Measurements from ENCODE around the gene CYSRT1. TPM values are rescaled to one million over a fixed set of nuclear protein-coding genes. Genes with fewer than 3 reads are reported as not detected.

Gene CYSRT1
- total and polyA plus RNA-seq, 7 experiments from 2014 or later, result 0.45 to 0.63 (median 0.49) TPM; not detected in 3

GRCh38 chr9:137251194-137251461 lies 26.2 kb downstream of the CYSRT1 start, which contains the start of gene STPG3:
Gene STPG3, plus strand, starts transcription at chr9:137251286. Its CDS starts 1 bp downstream, at chr9:137251287.
- H3K9me3 ChIP-seq (ENCODE audit: control insufficient read depth in 2 of 3, low read length in 3 of 3), result no peaks in the 10 kb centered on the region
- H3K27me3 ChIP-seq (ENCODE audit: control insufficient read depth in 2 of 2, insufficient read depth in 2 of 2, low read length in 2 of 2), result no peaks in the 10 kb centered on the region
- Mint-ChIP-seq H3K36me3 (no peaks in the 10 kb centered on the region), H3K27ac (peak within 1 kb of the TSS in 1 of 9 donors; percentile 3), H3K4me1 (peaks cover 0 to 11% (median 7%) of the 10 kb centered on the region in 7 donors), H3K4me3 (peak within 1 kb of the TSS in 1 of 10 donors; percentile 79), H3K9me3 (peaks cover 0 to 1% (median 0%) of the 10 kb centered on the region in 11 donors), H3K27me3 (no peaks in the 10 kb centered on the region)
- no peak within 1 kb of the TSS for H3K4me3 ChIP-seq (ENCODE audit: low read length)
- intact Hi-C loops (cut with micrococcal nuclease), result no loop called here
- ChIA-PET CTCF (no interaction called here), POLR2A (interaction anchor here (9.5 kb wide), 1 partner anchor 10 kb away, joined by 168 read pairs; the partner anchor contains the start of gene TUBB4B)
- ATAC-seq (no peak), DNase-seq (no peak)
- no peak within 1 kb of the TSS for H3K27ac ChIP-seq (ENCODE audit: low read depth, low read length)
- H3K4me1 ChIP-seq (ENCODE audit: control insufficient read depth in 2 of 2, insufficient read depth in 2 of 2, low read length in 2 of 2), result peaks cover 5 to 7% of the 10 kb centered on the region in 2 donors
- H3K36me3 ChIP-seq (ENCODE audit: control insufficient read depth in 2 of 3, insufficient read depth in 3 of 3, low read length in 3 of 3), result peaks cover 0 to 6% (median 0%) of the 10 kb centered on the region in 3 experiments

- peak overlapping the region in 1 of 10 donors; percentile 45 for H3K4me3 Mint-ChIP-seq
These were observed 26.7 kb downstream of the CYSRT1 start for GRCh38 chr9:137251490-137252268.

DNA sequence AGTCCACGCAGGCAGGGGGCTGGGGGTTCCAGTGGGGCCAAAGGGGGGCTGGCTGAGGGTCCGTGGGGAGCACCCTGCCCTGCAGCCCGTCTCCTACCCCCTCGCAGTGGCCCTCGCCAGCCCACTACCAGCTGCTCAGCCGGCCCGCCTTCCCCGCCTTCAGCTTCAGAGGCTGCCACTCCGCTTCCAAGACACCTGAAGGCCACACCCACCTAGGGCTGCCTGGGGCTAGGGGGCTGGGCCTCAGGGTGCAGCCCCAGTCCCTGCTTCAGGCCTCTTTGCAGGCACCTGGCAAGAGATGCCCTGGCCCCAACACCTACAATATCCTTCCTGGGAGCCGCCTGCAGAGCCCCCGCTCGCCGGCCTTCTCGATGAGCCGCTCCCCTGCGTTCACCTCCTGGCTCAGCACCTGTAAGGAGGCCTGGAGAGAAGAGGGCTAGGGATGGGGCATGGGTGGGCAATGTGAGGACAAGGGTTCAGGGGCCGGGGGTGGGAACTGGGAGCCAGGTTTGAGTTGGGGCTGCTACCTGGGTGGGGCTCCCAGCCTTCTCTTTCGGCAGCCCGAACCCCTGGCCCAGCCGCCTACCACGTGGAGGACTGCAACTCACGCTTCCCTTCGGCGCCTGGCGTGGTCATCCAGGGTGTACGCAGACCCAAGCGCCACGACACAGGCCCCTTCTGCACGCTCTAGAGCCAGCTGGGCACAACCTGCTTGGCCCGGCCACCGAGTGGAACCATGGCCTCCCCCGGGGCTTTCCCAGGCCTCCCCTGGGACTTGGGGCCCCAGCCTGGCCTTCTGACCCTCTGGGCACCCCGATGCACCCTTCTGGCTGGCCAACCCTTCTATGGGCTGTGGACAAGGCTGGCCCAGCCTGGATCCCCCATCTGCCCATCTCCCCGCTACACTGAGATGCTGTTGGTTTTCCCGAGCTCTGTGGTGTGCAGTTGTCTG lies 27.9 kb downstream of the CYSRT1 start:
- H3K36me3 Mint-ChIP-seq, result peaks cover 0 to 1% (median 0%) of the 10 kb centered on the region in 5 donors
- H3K9me3 Mint-ChIP-seq, result peaks cover 0 to 1% (median 0%) of the 10 kb centered on the region in 11 donors
- no peak for DNase-seq
- H3K4me3 Mint-ChIP-seq, result no peak overlapping the region
- Histone ChIP-seq H3K27me3 (ENCODE audit: control insufficient read depth in 2 of 2, insufficient read depth in 2 of 2, low read length in 2 of 2) (no peaks in the 10 kb centered on the region), H3K4me3 (ENCODE audit: low read length) (no peak overlapping the region), H3K36me3 (ENCODE audit: control insufficient read depth in 2 of 3, insufficient read depth in 3 of 3, low read length in 3 of 3) (peaks cover 0 to 16% (median 0%) of the 10 kb centered on the region in 3 experiments), H3K4me1 (ENCODE audit: control insufficient read depth in 2 of 2, insufficient read depth in 2 of 2, low read length in 2 of 2) (peaks cover 11% of the 10 kb centered on the region in 2 donors), H3K27ac (ENCODE audit: low read depth, low read length) (no peak overlapping the region), H3K9me3 (ENCODE audit: control insufficient read depth in 2 of 3, low read length in 3 of 3) (no peaks in the 10 kb centered on the region)
- H3K27me3 Mint-ChIP-seq, result no peaks in the 10 kb centered on the region
- no peak overlapping the region for H3K27ac Mint-ChIP-seq
- H3K4me1 Mint-ChIP-seq, result peaks cover 0 to 22% (median 15%) of the 10 kb centered on the region in 7 donors
- intact Hi-C loops (cut with micrococcal nuclease), result no loop called here
- ATAC-seq, result no peak
- POLR2A ChIA-PET, result interaction anchor here (9.5 kb wide), 1 partner anchor 12 kb away, joined by 168 read pairs; the partner anchor contains the start of gene TUBB4B
- CTCF ChIA-PET, result interaction anchor here (0.7 to 2.6 kb wide), 3 partner anchors 12 to 152 kb away, joined by 3 to 9 read pairs (median 5); partner anchors contain the start of gene TUBB4B

More at GRCh38 chr9:137251490-137252268, 26.7 kb downstream of the CYSRT1 start:
- Histone ChIP-seq H3K4me1 (ENCODE audit: control insufficient read depth in 2 of 2, insufficient read depth in 2 of 2, low read length in 2 of 2) (peaks cover 10 to 11% of the 10 kb centered on the region in 2 donors), H3K27ac (ENCODE audit: low read depth, low read length) (no peak overlapping the region), H3K9me3 (ENCODE audit: control insufficient read depth in 2 of 3, low read length in 3 of 3) (no peaks in the 10 kb centered on the region), H3K36me3 (ENCODE audit: control insufficient read depth in 2 of 3, insufficient read depth in 3 of 3, low read length in 3 of 3) (peaks cover 0 to 10% (median 0%) of the 10 kb centered on the region in 3 experiments), H3K27me3 (ENCODE audit: control insufficient read depth in 2 of 2, insufficient read depth in 2 of 2, low read length in 2 of 2) (no peaks in the 10 kb centered on the region), H3K4me3 (ENCODE audit: low read length) (no peak overlapping the region)
- Mint-ChIP-seq H3K27ac (peak overlapping the region in 1 of 9 donors; percentile 3), H3K4me1 (peaks cover 0 to 17% (median 13%) of the 10 kb centered on the region in 7 donors), H3K27me3 (no peaks in the 10 kb centered on the region), H3K9me3 (peaks cover 0 to 1% (median 0%) of the 10 kb centered on the region in 11 donors), H3K36me3 (no peaks in the 10 kb centered on the region)
- POLR2A ChIA-PET, result interaction anchor here (9.5 kb wide), 1 partner anchor 11 kb away, joined by 168 read pairs; the partner anchor contains the start of gene TUBB4B
- CTCF ChIA-PET, result no interaction called here
- DNase-seq (no peak), ATAC-seq (no peak)
- intact Hi-C loops (cut with micrococcal nuclease), result no loop called here

DNA sequence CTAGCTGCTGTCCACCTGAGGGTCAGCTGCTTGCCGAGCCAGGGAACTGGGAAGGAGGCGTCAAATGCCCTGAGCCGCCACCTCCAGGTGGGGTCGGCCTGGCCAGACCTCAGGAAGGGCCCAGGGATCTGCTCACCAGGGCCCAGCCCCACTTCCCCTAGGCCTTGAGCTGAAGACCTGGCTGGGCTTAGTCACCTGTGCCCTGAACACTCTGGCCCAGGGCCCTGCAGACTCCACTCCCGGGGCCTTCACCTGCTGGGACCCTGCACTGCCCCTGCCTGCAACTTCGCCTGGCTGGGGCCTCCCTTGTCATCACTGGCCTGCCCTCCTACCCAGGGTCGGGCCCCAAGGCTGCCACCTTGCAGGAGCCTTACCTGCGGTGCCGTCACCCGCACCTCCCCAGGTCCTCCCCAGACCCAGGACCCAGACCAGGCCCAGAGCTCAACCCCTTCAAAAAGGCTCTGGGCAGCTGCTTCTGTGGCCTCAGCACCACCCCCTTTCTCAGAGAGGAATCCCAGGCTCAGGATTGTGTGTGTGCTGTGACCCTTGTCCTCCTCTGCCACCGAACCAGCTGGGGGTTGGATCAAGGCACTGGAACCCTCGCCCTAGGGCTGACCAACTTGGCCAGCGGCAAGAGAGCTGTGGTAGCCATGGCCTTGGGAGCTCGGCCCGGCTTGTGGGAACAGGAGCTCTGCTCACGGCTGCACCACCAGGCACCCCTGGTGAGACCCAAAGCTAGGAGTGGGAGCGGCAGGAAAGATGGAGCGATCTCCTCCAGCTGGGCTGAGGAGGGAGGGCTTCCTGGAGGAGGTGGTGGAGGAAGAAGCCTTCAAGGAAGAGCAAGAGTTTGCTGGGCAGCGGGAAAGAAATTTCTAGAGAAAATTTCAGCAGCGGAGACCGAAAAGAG lies 29.0 kb downstream of the CYSRT1 start:
- Mint-ChIP-seq H3K9me3 (peaks cover 0 to 1% (median 0%) of the 10 kb centered on the region in 11 donors), H3K4me3 (peak overlapping the region; percentile 77 to 91 (median 88)), H3K27me3 (no peaks in the 10 kb centered on the region), H3K36me3 (peaks cover 0 to 3% (median 0%) of the 10 kb centered on the region in 5 donors), H3K27ac (peak overlapping the region in 7 of 9 donors; percentile 59 to 90 (median 76)), H3K4me1 (peaks cover 0 to 22% (median 15%) of the 10 kb centered on the region in 7 donors)
- H3K9me3 ChIP-seq (ENCODE audit: control insufficient read depth in 2 of 3, low read length in 3 of 3), result no peaks in the 10 kb centered on the region
- H3K4me3 ChIP-seq (ENCODE audit: low read length), result peak overlapping the region; percentile 82
- ATAC-seq, result no peak
- no peak for DNase-seq
- peaks cover 0 to 27% (median 0%) of the 10 kb centered on the region in 3 experiments for H3K36me3 ChIP-seq (ENCODE audit: control insufficient read depth in 2 of 3, insufficient read depth in 3 of 3, low read length in 3 of 3)
- H3K27me3 ChIP-seq (ENCODE audit: control insufficient read depth in 2 of 2, insufficient read depth in 2 of 2, low read length in 2 of 2), result no peaks in the 10 kb centered on the region
- CTCF ChIA-PET, result interaction anchor here (0.7 to 2.6 kb wide), 4 partner anchors 12 to 153 kb away, joined by 3 to 9 read pairs (median 5); partner anchors contain the start of gene TUBB4B
- H3K4me1 ChIP-seq (ENCODE audit: control insufficient read depth in 2 of 2, insufficient read depth in 2 of 2, low read length in 2 of 2), result peaks cover 11% of the 10 kb centered on the region in 2 donors
- H3K27ac ChIP-seq (ENCODE audit: low read depth, low read length), result no peak overlapping the region
- POLR2A ChIA-PET, result interaction anchor here (0.7 to 9.5 kb wide), 8 partner anchors 12 to 845 kb away, joined by 3 to 168 read pairs (median 6); partner anchors contain the start of genes ANAPC2, EXD3, NOXA1 and RNF208
- intact Hi-C loops (cut with micrococcal nuclease), result loop anchor here in 1 of 2 donors (2.0 kb wide), 1 partner anchor 17 kb away; no protein-coding TSS in a partner anchor

DNA sequence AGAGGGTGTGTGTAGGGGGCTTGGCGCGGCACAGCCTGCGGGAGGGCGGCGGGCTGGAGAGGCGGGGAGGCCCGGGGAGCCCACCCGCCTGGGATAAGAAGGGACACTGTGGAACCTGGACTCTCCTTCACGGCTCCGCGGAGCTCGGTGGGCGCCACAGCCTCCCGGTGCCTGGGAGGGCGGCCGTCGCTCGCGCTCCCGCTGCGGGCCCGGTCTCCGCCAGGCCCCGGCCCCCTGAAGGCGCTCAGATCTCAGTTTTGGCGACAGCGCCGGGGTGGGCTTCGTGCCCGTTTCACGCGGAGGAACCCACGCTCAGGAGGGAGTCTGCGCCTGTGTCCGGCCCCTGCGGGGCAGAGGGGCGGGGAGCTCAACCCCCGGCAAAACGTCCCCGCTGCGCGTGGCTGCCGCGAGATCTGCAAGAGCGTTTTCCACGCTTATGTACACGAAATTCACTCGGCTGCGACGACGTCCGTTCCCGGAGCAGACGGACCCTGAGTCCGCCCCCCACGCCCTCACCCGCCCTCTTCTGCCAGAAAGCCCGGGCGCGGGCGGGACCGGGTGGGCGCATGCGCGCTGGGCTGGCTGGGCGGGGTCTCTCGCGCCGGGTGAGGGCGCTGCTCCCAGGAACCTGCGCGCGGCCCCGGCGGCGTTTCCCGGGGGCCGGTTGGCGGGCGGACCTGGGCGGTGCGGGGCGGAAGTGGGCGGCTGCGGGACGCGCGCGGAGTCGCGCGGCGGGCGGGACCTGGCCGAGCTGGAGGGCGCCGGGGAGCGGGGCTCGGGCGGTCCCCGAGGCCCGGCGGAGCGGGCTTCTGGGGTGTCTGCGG lies 29.9 kb downstream of the CYSRT1 start, which contains the start of gene NELFB:
TSS of gene NELFB (plus strand) at position 704 of the 824 bp plus-strand sequence.
- ChIA-PET POLR2A (interaction anchor here (0.7 to 9.5 kb wide), 9 partner anchors 11 to 846 kb away, joined by 3 to 168 read pairs (median 5); partner anchors contain the start of genes ANAPC2, EXD3, NOXA1 and RNF208), CTCF (interaction anchor here (0.9 to 2.6 kb wide), 3 partner anchors 13 to 18 kb away, joined by 5 to 9 read pairs (median 5); partner anchors contain the start of gene TUBB4B)
- H3K27ac Mint-ChIP-seq, result peak within 1 kb of the TSS in 7 of 9 donors; percentile 65 to 91 (median 82)
- peaks cover 0 to 8% (median 0%) of the 10 kb centered on the region in 5 donors for H3K36me3 Mint-ChIP-seq
- Histone ChIP-seq H3K27me3 (ENCODE audit: control insufficient read depth in 2 of 2, insufficient read depth in 2 of 2, low read length in 2 of 2) (no peaks in the 10 kb centered on the region), H3K4me1 (ENCODE audit: control insufficient read depth in 2 of 2, insufficient read depth in 2 of 2, low read length in 2 of 2) (peaks cover 11% of the 10 kb centered on the region in 2 donors), H3K27ac (ENCODE audit: low read depth, low read length) (peak within 1 kb of the TSS; percentile 70), H3K36me3 (ENCODE audit: control insufficient read depth in 2 of 3, insufficient read depth in 3 of 3, low read length in 3 of 3) (peaks cover 0 to 31% (median 0%) of the 10 kb centered on the region in 3 experiments), H3K9me3 (ENCODE audit: control insufficient read depth in 2 of 3, low read length in 3 of 3) (no peaks in the 10 kb centered on the region), H3K4me3 (ENCODE audit: low read length) (peak within 1 kb of the TSS; percentile 91)
- H3K9me3 Mint-ChIP-seq, result peaks cover 0 to 1% (median 0%) of the 10 kb centered on the region in 11 donors
- H3K27me3 Mint-ChIP-seq, result no peaks in the 10 kb centered on the region
- ATAC-seq (peak; percentile 97), DNase-seq (peak; percentile 89 to 100 (median 95))
- peaks cover 0 to 22% (median 17%) of the 10 kb centered on the region in 7 donors for H3K4me1 Mint-ChIP-seq
- peak within 1 kb of the TSS; percentile 79 to 94 (median 88) for H3K4me3 Mint-ChIP-seq
- intact Hi-C loops (cut with micrococcal nuclease), result loop anchor here (1.0 to 2.0 kb wide), 7 partner anchors 14 to 311 kb away; partner anchors contain the start of genes TUBB4B (in 2 of the 2), ANAPC2 (in 1 of the 2), FBXW5 (in 1 of the 2) and NDOR1 (in 1 of the 2)

Measured in naive thymus-derived CD4-positive, alpha-beta T cell (primary cell).